Smooth muscle cell (in vitro differentiated cells): Measurements from ENCODE around the gene MEIOB. TPM values are rescaled to one million over a fixed set of nuclear protein-coding genes. Genes with fewer than 3 reads are reported as not detected.

Experiments
- DNase-seq: peaks from one replicate; lab custom pipeline; 2025; ENCODE audit not compliant: unreplicated experiment; lab: John Stamatoyannopoulos, UW
- H2AFZ ChIP-seq: fragments of 200-600 bp; sonication (generic); 2 replicates; pipeline ENCODE4 v1.6.0; 2016; ENCODE audit warnings: antibody characterized with exemption, low read depth, mild to moderate bottlenecking
- H3F3A ChIP-seq: fragments of 200-600 bp; sonication (generic); 2 replicates; pipeline ENCODE4 v1.6.0; 2017; ENCODE audit warnings: antibody characterized with exemption, low read depth
- H3K27ac ChIP-seq: fragments of 200-600 bp; sonication (generic); 2 replicates; pipeline ENCODE4 v1.5.1; 2016; ENCODE audit warnings: low read depth, mild to moderate bottlenecking
- H3K27me3 ChIP-seq: fragments of 200-600 bp; sonication (generic); 2 replicates; pipeline ENCODE4 v1.6.1; 2016; ENCODE audit warnings: low read depth, mild to moderate bottlenecking
- H3K36me3 ChIP-seq: fragments of 200-600 bp; sonication (generic); 2 replicates; pipeline ENCODE4 v1.5.1; 2016; ENCODE audit warnings: low read depth
- H3K4me1 ChIP-seq: fragments of 200-600 bp; sonication (generic); 2 replicates; pipeline ENCODE4 v1.5.1; 2016; ENCODE audit warnings: low read depth
- H3K4me2 ChIP-seq: fragments of 200-600 bp; sonication (generic); 2 replicates; pipeline ENCODE4 v1.6.0; 2016; ENCODE audit warnings: mild to moderate bottlenecking
- H3K4me3 ChIP-seq: fragments of 200-600 bp; sonication (generic); 2 replicates; pipeline ENCODE4 v1.5.1; 2016; ENCODE audit warnings: mild to moderate bottlenecking
- H3K79me2 ChIP-seq: fragments of 200-600 bp; sonication (generic); 2 replicates; pipeline ENCODE4 v1.6.0; 2016; ENCODE audit warnings: low read depth, mild to moderate bottlenecking
- H3K9ac ChIP-seq: fragments of 200-600 bp; sonication (generic); 2 replicates; pipeline ENCODE4 v1.6.0; 2016; ENCODE audit warnings: low read depth
- H3K9me3 ChIP-seq: fragments of 200-600 bp; sonication (generic); replicated peaks from 2 replicates; pipeline ENCODE4 v1.5.1; 2016; ENCODE audit warnings: low read depth
- H4K20me1 ChIP-seq: fragments of 200-600 bp; sonication (generic); 2 replicates; pipeline ENCODE4 v1.6.0; 2016; ENCODE audit warnings: low read depth
- WGBS: methylation state at CpG from one replicate; pipeline ENCODE4 v1.1.7; 2016; ENCODE audit warnings: low lambda C conversion rate; 5-methylcytosine and 5-hydroxymethylcytosine counted together
- polyA plus RNA-seq: library from polyadenylated mRNA; unstranded; fragments of >200 nt; fragmentation: Nextera tagmentation; extraction: Ambion mirVana; gene quantifications from 2 replicates; pipeline ENCODE4 v1.2.1, GENCODE V29; 2016
- total RNA-seq: library from RNA; depleted of rRNA; stranded (reverse); fragments of >200 nt; gene quantifications from 2 replicates; pipeline ENCODE4 v1.2.3, GENCODE V29; 2014
- TF ChIP-seq, protein P1 (sequence below): fragments of 200-600 bp; sonication (generic); IDR thresholded peaks from 2 replicates; pipeline ENCODE4 v1.5.1; 2017; ENCODE audit warnings: borderline replicate concordance, mild to moderate bottlenecking, antibody characterized with exemption; ENCODE audit not compliant: insufficient read depth, poor library complexity, severe bottlenecking

MEIOB gene
- total and polyA plus RNA-seq, 2 experiments from 2014 or later, result 0.18 to 1.7 TPM

DNA sequence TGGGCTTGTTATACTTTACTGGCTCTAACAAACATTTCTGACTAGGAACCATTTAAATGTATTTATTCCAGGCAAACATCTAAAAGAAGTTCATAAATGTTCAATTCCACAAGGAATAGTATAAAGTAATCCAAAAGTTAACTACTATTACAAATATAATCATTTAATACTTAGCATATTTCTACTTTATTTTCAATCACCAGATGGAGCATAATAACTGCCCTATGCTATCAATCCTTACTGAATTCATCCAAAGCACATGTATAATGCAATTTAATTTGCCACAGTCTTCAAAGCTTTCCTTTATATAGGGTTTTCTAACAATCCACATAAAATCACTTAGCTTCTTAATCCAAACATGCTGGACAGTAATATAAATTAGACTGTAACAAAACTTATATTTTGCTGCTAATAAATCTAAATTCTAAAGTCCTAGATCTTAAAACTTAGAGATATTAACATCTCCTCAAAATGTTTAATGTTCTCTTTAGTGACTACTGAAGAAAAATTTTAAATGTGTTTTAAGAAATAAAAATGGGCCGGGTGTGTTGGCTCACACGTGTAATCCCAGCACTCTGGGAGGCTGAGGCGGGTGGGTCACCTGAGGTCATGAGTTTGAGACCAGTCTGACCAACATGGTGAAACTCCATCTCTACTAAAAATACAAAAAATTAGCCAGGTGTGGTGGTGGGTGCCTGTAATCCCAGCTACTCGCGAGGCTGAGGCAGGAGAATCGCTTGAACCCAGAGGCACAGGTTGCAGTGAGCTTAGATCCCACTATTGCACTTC, 5.9 kb downstream of the MEIOB start:
- DNase-seq, result no peak
- Histone ChIP-seq H3K4me3 (no peak overlapping the region), H4K20me1 (no peaks in the 10 kb centered on the region), H3K9ac (no peak overlapping the region), H3K9me3 (no peaks in the 10 kb centered on the region), H2AFZ (no peak overlapping the region), H3K36me3 (no peaks in the 10 kb centered on the region), H3K27ac (no peak overlapping the region), H3K4me1 (no peaks in the 10 kb centered on the region), H3K4me2 (no peak overlapping the region), H3K27me3 (peaks cover 23% of the 10 kb centered on the region), H3F3A (no peaks in the 10 kb centered on the region), H3K79me2 (no peaks in the 10 kb centered on the region)
- 72% methylated on average over 6 of the region's 6 CpGs for WGBS
- TF ChIP-seq, protein P1, sequence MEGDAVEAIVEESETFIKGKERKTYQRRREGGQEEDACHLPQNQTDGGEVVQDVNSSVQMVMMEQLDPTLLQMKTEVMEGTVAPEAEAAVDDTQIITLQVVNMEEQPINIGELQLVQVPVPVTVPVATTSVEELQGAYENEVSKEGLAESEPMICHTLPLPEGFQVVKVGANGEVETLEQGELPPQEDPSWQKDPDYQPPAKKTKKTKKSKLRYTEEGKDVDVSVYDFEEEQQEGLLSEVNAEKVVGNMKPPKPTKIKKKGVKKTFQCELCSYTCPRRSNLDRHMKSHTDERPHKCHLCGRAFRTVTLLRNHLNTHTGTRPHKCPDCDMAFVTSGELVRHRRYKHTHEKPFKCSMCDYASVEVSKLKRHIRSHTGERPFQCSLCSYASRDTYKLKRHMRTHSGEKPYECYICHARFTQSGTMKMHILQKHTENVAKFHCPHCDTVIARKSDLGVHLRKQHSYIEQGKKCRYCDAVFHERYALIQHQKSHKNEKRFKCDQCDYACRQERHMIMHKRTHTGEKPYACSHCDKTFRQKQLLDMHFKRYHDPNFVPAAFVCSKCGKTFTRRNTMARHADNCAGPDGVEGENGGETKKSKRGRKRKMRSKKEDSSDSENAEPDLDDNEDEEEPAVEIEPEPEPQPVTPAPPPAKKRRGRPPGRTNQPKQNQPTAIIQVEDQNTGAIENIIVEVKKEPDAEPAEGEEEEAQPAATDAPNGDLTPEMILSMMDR, result no peak

DNA sequence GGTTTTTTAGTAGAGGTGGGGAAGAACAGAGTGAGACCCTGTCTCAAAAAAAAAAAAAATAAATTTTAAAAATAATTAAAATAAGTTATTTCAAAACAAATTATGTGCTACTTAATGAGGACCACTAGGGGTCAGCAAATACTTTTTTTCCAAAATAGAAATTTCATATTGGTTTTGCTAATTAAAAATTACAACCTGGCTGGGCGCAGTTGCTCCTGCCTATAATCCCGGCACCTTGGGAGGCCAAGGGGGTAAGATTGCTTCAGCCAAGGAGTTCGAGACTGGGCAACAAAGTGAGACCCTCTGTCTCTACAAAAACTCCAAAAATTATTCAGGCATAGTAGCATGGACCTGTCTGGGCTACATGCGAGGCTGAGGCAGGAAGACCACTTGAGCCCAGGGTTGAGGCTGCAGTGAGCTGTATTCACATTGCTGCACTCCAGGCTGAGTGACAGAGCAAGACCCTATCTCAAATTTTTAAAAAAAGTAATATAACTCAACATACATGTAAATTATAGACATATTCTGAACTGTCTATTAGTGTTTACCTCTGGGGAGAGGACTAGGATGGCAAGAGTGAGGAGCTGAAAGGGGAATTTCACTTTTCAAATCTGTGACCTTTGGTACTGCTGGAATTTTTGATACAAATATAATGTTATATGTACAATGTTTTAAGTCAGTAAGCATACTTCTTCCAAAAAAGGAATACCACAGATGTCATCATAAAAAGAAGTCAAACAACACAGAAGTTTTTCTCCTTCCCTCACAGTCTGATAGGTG, 8.1 kb downstream of the MEIOB start:
- no peak for DNase-seq
- no peak overlapping the region for H3K4me3 ChIP-seq
- H4K20me1 ChIP-seq, result no peaks in the 10 kb centered on the region
- H3K27ac ChIP-seq, result no peak overlapping the region
- WGBS, result 44% methylated on average over 4 of the region's 4 CpGs
- no peak overlapping the region for H3K4me2 ChIP-seq
- no peaks in the 10 kb centered on the region for H3F3A ChIP-seq
- peaks cover 44% of the 10 kb centered on the region for H3K27me3 ChIP-seq
- H3K9me3 ChIP-seq, result no peaks in the 10 kb centered on the region
- H3K79me2 ChIP-seq, result no peaks in the 10 kb centered on the region
- H2AFZ ChIP-seq, result no peak overlapping the region
- no peaks in the 10 kb centered on the region for H3K36me3 ChIP-seq
- H3K4me1 ChIP-seq, result no peaks in the 10 kb centered on the region
- TF ChIP-seq, protein P1, result peak; percentile 64
- H3K9ac ChIP-seq, result no peak overlapping the region

DNA sequence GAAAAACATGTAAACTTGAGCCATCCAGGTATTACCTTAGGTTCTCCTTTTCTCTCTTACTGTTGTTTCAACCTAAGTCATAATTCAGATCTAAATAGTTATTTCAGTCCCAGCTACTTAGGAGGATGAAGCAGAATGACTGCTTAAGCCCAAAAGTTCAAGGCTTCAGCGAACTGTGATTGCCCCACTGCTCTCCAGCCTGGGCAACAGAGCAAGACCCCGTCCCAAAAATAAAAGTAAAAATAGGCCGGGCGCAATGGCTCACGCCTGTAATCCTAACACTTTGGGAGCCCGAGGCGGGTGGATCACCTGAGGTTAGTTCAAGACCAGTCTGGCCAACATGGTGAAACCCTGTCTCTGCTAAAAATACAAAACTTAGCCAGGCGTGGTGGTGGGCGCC, 9.6 kb downstream of the MEIOB start:
- DNase-seq, result no peak
- Histone ChIP-seq H3K27me3 (peaks cover 59% of the 10 kb centered on the region), H3K79me2 (no peaks in the 10 kb centered on the region), H3F3A (no peaks in the 10 kb centered on the region), H3K4me2 (no peak overlapping the region), H3K9ac (no peak overlapping the region), H4K20me1 (no peaks in the 10 kb centered on the region), H3K4me1 (no peaks in the 10 kb centered on the region), H3K4me3 (no peak overlapping the region), H3K27ac (no peak overlapping the region), H3K9me3 (no peaks in the 10 kb centered on the region), H3K36me3 (no peaks in the 10 kb centered on the region), H2AFZ (no peak overlapping the region)
- WGBS, result 84% methylated on average over 9 of the region's 9 CpGs
- TF ChIP-seq, protein P1, result no peak
